ENCODE data around the gene HYOU1.
"Not testable (repeated sequence)": the region's sequence is repeated elsewhere in the genome, so short reads cannot be mapped to it uniquely, and the experiment has no call there.

HYOU1 gene, protein sequence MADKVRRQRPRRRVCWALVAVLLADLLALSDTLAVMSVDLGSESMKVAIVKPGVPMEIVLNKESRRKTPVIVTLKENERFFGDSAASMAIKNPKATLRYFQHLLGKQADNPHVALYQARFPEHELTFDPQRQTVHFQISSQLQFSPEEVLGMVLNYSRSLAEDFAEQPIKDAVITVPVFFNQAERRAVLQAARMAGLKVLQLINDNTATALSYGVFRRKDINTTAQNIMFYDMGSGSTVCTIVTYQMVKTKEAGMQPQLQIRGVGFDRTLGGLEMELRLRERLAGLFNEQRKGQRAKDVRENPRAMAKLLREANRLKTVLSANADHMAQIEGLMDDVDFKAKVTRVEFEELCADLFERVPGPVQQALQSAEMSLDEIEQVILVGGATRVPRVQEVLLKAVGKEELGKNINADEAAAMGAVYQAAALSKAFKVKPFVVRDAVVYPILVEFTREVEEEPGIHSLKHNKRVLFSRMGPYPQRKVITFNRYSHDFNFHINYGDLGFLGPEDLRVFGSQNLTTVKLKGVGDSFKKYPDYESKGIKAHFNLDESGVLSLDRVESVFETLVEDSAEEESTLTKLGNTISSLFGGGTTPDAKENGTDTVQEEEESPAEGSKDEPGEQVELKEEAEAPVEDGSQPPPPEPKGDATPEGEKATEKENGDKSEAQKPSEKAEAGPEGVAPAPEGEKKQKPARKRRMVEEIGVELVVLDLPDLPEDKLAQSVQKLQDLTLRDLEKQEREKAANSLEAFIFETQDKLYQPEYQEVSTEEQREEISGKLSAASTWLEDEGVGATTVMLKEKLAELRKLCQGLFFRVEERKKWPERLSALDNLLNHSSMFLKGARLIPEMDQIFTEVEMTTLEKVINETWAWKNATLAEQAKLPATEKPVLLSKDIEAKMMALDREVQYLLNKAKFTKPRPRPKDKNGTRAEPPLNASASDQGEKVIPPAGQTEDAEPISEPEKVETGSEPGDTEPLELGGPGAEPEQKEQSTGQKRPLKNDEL

DNA sequence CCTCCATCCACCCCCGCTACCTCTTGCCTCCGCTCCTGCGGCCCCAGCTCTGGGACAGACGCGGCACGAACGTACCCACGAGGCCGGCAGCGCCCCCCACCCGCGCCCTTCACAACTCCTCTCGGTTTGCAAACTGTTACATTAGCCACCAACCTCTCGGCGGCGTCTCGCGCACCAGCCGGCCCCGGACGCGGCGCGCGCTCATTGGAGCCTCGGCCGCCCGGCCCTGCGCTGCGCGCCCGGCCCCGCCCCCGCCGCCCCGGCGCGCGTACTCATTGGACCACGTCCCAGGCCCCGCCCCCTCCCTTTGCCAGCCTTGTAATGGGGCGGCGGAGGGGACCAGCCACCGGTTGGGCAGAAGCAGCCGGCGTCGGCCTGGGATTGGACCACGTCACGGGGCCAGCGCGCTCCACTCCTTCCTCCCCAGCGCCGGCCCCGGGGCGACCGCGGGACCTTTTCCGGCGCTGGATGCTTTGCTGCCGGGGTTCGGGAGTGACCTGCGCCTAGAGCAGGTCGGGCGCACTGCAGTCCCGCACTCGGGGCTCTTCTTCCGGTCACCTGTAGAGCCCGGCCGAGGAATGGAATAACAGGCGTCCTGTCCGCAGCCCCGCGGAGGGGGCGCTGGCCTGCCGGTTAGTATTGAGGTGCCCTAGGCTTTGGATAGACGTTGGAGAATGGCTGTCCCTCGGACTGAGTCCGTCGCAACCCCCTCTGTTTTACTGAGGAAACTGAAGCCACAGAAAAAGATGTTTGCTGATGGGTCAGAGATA is at the start of gene HYOU1:
HYOU1 (minus strand) TSS at position 206 of the 770 bp plus-strand sequence. CDS start 1,045 bp downstream, outside the sequence.
- DNase-seq: peak; percentile 99

DNA sequence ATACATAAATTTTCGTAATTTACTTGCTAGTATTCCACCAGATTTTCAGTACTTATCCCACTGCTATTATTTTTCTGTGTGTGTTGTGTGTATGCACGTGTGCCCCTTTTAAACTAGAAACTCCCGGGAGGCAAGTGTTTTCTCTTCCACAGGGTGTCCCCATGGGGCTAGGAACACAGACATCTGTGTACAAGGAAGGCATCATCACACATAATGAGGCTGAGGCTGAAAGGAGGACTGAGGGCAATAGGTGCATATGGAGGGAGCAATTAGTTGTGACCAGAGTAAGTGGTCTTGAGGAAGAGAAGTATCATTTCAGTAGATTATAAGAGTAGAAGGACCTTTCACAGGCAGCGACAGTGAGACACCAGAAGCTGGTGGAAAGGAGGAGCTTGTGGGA is 46.8 kb upstream of the HYOU1 start:
- DNase-seq: no peak

DNA sequence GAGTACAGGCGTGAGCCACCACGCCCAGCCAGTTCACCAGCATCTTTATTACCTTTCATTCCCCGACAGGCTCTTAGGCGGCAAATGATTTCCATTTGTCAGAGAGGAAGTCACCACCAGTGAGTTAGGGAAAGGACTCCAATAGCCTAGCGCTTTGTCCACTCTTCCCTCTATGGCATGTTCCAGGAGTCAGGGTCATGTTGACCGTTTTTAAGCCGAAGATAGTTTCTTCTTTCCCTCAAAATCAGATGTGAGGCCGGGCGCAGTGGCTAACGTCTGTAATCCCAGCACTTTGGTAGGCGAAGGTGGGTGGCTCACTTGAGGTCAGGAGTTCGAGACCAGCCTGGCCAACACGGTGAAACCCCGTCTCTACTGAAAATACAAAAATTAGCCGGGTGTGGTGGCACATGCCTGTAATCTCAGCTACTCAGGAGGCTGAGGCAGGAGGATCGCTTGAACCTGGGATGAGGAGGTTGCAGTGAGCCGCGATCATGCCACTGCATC is 46.2 kb upstream of the HYOU1 start:
- DNase-seq: not testable (repeated sequence)

DNA sequence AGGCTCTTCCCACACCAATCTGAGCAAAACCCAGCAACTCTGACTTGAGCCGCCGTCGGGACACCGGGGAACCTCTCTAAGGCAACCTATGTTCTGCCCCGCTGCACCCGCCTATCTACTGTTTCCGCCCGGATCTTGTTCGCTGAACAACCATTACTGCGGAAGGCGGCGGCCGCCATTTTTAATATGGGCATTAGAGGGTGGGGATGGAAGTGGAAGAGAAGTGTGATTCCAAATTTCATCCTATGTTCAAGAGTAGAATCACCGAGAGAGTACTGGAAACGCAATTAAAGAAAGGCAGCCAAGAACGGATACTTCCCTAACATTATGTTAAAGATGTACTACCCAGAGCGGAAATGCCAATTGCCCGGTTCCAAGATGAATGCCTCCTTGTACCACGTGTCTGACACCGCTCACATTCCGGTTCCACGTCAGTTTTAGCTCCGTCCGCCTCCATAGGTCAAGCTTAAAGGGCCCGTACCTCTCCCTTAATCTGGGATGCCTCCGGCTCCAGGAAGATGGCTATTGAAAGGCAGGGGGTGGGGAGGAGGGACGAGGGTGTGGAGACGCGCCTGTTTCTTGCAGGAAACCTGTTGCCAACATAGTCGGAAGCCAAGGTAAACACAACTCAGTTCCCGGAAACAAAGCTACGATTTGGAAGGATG is 44.9 kb upstream of the HYOU1 start, which contains the start of gene DPAGT1:
DPAGT1 (minus strand) TSS at position 95 of the 665 bp plus-strand sequence. CDS start 198 bp downstream, outside the sequence.
- peak; percentile 84 to 89 for DNase-seq

DNA sequence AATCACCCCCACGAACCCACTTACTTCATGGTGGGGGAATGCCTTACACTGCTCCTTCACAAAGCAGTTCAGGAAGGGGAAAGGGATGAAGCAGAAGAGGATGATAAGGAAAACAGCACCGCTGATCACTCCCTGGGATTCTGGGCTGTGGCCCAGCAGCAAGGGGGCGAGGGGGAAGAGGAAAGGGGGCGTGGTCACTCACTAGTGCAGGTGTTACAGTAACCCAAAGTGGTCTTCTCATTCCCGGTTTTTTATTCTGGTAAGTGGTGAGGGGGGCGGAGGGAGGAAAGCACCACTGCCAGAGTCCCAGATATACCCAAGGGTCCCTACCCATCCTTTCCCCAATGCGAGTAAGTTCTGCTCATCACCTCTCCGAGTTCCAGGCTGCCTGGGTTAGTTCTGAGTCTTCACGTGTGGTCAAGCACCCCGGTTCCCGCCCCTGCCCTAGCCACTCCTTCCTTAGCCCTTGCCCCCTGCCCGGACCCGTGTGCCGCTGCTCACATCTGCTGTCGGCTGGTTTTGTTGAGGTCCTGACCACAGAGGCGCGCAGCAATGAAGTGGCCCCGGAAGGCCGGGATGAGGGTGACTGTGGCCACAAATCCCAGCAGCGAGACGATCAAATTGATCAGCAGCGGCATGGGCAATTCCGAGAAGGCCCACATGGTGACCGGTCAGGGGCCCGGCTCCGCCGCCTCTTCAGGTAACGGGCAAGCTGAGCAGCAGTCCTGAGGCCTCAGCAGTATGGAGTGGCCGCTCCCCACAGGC is 44.2 kb upstream of the HYOU1 start:
- DNase-seq: peak; percentile 46 to 56

DNA sequence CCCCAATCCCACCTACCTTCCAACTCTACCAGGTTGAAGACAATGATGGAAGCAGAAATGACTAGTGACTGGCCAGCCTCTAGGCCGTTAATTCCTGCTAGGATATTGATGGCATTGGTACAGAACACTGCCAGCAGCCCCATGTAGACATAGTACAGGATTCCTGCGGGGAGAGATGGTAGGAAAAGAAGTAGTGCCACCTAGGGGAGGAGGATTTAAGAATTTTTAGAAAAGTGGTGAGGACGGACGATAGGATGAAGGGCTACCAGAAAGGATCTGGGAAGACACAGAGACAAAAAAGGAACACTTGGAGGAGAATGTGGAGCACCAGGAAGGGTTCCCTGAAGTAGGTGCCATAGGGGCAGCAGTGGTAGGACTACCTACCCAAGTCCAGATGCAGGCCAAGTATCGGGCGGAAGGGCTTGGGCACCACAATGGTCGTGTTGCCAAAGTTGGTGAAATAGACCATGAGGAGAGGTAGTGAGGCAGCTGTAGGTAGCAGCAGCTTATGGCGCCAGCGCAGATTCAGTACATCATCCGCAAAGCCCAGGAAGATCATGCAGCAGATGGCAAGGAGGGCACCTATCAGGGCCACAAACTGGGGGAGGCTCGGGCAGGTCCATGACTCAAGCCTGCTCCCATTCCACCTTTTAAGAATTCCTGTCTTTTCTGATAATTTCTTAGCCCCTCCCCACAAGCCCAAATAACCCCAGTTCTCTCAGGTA is 43.4 kb upstream of the HYOU1 start:
- DNase-seq: no peak

DNA sequence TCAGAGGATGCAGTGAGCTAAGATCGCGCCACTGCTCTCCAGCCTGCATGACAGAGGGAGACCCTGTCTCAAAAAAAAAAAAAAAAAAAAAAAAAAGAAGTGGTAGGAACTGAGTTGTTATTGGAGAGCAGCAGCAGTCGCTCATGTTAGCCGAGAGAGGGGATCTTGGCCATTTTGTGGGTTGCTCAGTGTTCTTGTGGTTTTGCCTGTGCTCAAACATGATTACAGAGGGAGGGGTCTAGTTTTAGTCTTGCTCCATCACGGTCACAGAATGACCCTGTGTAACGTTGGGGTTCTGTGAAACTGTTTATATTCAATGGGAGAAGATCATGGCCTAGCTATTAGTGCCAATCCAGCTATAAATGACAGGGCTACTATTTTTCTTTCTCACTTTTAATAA is 42.7 kb upstream of the HYOU1 start:
- DNase-seq: no peak

DNA sequence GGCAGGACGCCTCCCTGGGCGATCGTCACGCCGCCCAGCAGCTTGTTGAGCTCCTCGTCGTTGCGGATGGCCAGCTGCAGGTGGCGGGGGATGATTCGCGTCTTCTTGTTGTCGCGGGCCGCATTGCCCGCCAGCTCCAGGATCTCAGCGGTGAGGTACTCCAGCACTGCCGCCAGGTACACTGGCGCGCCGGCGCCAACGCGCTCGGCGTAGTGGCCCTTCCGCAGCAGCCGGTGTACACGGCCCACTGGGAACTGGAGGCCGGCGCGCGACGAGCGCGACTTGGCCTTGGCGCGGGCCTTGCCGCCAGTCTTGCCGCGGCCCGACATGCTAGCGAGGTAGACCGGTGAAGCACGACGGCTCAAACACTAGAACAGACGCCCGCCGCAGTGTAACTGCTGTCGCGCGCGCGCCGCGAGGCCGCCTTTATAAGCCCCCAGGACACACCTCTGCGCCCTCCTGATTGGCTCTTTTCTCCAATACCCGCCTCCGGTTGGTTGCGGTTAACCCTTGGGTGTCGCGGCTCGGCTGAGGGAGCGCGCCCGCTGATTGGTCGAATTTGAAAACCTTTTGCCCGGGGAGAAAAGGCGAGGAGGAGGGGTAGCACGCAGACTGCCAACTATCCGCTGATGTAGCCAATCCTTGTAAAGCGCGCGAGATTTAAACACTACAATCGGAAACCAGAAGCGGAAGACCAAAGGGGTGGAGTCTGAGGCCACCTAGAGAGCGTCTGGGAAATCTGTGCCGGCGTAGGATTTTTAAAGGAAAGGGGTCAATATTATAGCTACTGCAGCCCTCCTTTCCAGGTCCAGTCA is 38.3 kb upstream of the HYOU1 start:
- DNase-seq: peak; percentile 99

DNA sequence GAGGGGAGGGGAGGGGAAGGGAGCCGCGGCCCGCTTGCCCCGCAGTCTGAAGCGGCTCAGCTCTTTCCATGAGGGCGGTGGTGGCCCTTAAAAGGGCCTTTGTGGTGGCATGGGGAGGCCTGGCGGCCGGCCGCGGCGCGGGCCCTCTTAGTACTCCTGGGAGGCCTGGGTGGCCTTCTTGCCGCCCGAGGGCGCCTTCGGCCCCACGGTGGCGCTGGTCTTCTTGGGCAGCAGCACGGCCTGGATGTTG is 37.7 kb upstream of the HYOU1 start:
- peak in 1 of 2 experiments; percentile 66 for DNase-seq

DNA sequence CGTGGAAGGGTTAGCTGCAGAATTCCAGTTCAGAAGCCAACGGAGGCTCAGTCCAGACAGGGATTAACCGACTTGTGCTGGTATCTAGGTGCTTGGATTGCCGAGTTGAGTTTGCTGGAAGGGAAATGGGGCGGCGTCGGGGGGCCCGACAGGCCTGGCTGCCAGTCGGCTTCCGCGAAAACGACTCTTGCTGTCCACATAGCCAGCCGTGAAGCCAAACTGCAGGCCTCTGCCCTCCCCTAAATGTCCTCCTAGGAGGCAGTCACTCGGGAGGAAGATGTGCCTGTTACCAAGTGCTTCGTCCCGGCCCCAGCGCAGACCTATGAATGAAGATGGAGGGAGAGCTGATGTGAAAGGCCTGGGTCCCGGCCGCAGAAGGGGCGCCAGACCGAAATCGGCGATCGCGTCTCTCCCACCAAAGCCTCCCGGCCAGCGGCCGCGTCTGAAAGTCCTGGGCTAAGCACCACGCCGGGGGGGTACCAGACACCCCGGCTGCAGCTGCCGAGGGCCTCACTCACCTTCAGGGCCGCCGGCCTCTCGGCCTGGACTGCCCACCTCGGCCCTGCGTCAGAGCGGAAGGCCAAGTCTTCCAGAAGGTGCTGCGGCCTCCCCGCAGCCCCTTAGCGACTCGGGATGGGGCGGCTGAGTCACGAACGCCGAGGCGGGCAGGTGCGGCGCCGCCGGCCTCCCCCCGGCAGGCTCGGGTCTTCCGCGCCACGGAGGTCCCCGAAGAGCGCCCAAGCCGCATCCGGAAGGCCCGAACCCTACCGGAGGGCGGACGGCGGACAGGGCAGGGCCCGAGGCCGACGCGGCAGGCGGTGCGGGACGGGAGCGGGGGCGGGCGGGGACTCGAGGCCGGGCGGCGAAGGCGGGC is 37.2 kb upstream of the HYOU1 start:
- DNase-seq: peak; percentile 42 to 46

DNA sequence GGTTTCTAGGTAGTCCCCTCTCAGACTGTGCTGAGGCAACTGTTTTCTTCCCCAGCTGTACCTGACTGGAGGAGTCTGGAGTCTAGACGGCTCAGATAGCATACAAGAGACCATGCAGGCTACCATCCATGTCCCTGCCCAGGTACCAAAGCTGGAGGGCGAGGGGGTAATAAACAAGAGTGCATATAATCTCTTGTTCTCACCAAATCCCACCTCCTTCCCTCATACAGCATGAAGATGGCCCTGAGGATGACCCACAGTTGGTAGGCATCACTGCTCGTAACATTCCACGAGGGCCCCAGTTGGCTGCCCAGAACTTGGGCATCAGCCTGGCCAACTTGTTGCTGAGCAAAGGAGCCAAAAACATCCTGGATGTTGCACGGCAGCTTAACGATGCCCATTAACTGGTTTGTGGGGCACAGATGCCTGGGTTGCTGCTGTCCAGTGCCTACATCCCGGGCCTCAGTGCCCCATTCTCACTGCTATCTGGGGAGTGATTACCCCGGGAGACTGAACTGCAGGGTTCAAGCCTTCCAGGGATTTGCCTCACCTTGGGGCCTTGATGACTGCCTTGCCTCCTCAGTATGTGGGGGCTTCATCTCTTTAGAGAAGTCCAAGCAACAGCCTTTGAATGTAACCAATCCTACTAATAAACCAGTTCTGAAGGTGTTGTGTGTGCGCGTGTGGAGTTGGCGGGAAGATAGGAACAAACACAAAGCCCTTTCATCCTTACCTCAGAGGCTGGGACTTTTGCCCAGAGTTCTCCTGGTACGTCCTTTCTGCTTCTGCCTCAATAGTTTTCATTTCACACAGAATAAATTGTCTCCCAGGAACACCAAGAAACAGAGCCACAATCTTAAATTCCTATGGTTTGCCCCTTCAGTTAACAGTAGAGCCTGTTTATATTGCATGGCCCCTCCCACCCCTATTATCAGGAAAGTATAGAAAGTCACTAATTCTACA is 36.2 kb upstream of the HYOU1 start:
- DNase-seq: peak in 1 of 2 experiments; percentile 20

DNA sequence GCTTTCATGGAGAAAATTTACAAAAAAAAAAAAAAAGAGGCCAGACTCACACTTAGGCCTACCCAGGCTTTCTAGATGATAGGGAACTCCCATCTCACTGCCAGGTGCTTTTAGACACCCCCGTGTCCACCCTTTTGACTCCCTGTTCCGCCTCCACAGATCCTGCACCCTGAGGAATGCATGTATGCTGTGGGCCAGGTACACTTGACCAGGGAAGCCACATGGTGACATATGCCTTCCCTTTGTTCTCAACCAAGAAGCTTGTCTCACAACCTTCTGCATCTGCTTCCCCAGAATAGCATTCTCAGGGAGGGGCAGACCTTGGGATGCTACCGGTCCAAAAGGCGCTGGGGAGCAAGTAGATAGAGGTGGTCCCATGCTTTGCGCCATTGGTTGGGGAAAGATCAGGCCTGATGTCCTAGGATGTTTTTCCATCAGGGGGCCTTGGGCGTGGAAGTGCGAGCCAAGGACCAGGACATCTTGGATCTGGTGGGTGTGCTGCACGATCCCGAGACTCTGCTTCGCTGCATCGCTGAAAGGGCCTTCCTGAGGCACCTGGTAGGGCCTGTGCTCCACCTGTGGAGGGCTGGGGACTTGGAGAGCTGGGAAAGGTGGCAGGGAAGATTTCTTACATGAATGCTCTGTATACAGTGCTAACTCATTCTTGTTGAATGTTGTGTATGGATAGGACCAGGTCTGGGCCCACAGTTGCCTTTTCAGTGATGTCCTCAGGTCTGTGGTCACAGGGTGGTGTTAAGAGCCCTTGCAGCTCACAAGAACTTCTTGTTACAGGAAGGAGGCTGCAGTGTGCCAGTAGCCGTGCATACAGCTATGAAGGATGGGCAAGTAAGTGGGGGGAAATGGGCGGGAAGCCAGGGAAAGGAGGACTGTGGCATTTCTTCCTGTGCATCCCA is 35.2 kb upstream of the HYOU1 start:
- peak in 1 of 2 experiments; percentile 19 for DNase-seq

DNA sequence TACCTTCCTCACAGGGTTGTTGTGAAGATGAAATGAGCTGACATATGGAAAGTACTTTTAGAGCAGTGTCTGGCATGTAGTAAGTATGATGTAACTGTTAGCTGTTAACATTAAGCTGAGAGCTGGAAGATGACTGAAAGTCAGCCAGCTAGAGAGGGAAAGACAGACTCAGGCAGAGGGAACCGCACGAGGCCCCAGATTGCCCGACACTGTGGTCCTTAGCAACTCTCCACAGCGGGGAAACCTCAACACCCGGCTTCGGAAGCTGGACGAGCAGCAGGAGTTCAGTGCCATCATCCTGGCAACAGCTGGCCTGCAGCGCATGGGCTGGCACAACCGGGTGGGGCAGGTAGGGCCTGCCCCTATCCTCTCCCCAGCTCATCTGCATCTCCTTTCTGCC is 34.2 kb upstream of the HYOU1 start:
- no peak for DNase-seq

DNA sequence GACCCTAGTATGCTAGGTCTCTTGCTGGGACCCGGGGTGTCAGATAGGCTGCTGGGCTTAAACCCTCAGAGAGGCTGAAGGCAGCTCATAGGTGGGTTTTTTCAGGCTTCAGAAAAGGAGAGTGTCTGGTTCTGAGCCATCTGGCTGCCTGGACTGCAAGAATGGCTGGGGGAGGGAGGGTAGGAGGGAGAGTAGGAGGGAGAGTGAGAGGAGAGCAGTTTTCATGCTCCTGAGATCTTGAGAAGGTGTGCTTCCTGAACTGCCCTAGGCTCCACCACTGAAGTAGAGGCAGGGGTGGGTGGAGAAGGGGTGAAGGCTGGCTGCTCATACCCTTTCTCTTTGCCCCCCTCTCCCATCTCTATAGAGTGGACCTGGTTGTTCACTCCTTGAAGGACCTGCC is 32.3 kb upstream of the HYOU1 start:
- no peak for DNase-seq

DNA sequence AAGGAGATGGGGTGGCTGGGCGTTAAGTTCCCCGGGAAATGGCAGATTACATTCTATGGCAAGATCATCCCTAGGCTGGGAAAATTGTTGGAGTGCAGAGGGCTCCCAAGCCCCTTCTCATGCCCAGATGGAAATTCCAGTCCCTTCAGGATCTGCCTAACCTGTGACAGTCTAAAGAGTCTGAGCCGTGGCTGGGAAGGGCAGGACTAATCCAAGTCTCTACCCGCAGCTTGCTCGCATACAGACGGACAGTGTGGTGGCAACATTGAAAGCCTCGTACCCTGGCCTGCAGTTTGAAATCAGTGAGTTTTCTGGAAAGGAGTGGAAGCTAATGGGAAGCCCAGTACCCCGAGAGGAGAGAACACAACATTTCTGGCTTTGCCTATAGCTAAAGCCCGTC is 31.4 kb upstream of the HYOU1 start:
- DNase-seq: no peak

DNA sequence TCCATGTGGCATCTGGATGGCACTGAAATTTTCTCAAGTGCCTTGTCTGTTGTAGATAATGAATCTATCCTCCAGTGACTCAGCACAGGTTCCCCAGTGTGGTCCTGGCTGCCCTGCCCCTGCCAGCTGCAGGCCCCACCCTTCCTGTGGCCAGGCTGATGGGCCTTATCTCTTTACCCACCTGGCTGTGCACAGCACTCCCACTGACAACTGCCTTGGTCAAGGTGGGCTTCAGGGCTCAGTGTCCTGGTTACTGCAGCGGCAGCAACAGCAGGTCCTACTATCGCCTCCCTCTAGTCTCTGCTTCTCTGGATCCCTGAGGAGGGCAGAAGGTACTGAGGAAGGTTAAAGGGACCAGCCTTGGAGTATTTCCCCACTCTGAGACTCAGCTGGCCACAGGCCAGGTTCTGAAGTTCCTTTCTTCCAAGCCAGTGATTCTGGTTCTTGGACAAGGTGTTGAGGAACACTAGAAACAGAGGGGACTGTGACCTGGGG is 30.8 kb upstream of the HYOU1 start:
- no peak for DNase-seq

Measured in activated CD4-positive, alpha-beta T cell treated with anti-CD3 and anti-CD28 coated beads, Interleukin-2, amount 50 U/mL, for 48 hours (primary cell).